Liver (tissue), 9 donors: Measurements from ENCODE around the gene LAG3. TPM values are rescaled to one million over a fixed set of nuclear protein-coding genes. Genes with fewer than 3 reads are reported as not detected.

Experiments
- DNase-seq: peaks from one replicate; pipeline ENCODE4 v3.0.0-alpha.2; 2017; ENCODE audit warnings: low spot score
- H3K27ac ChIP-seq, 2 donors: one replicate each; pipeline ENCODE4 v1.7.0; 2013; ENCODE audit warnings: inconsistent platforms in 2 of 2, low read length in 2 of 2, control low read depth in 1 of 2, low read depth in 1 of 2, mild to moderate bottlenecking in 1 of 2
- H3K27me3 ChIP-seq, 4 donors: one replicate each; pipeline versions ENCODE4 v1.6.1 to v1.7.0; 2013; ENCODE audit warnings: low read length in 3 of 4, inconsistent platforms in 1 of 4, mild to moderate bottlenecking in 1 of 4, moderate library complexity in 1 of 4; ENCODE audit not compliant: control insufficient read depth in 4 of 4, insufficient read depth in 4 of 4
- H3K36me3 ChIP-seq, 4 donors: one replicate each; pipeline versions ENCODE4 v1.6.1 to v1.7.0; 2013; ENCODE audit warnings: low read length in 3 of 4, mild to moderate bottlenecking in 3 of 4, low read depth in 1 of 4, moderate library complexity in 1 of 4; ENCODE audit not compliant: control insufficient read depth in 4 of 4, insufficient read depth in 3 of 4
- H3K4me1 ChIP-seq, 4 donors: one replicate each; pipeline versions ENCODE4 v1.6.1 to v1.7.0; 2013; ENCODE audit warnings: low read length in 3 of 4, mild to moderate bottlenecking in 3 of 4, moderate library complexity in 1 of 4; ENCODE audit not compliant: control insufficient read depth in 4 of 4, insufficient read depth in 4 of 4
- H3K4me3 ChIP-seq, 3 donors: one replicate each; pipeline versions ENCODE4 v1.6.1 to v1.7.0; 2013; ENCODE audit warnings: low read length in 3 of 3, control low read depth in 1 of 3, low read depth in 1 of 3, mild to moderate bottlenecking in 1 of 3
- H3K9ac ChIP-seq, 2 donors: one replicate each; pipeline ENCODE4 v1.7.0; 2013; ENCODE audit warnings: low read length in 2 of 2, mild to moderate bottlenecking in 2 of 2, moderate library complexity in 2 of 2, control low read depth in 1 of 2, low read depth in 1 of 2
- H3K9me3 ChIP-seq, 4 donors: one replicate each; pipeline versions ENCODE4 v1.6.1 to v1.7.0; 2013; ENCODE audit warnings: low read length in 3 of 4; ENCODE audit not compliant: control insufficient read depth in 4 of 4
- ATF3 ChIP-seq: IDR thresholded peaks from 2 replicates; pipeline ENCODE4 v1.6.1; 2016; ENCODE audit warnings: antibody characterized with exemption
- CTCF ChIP-seq: fragments of 150-350 bp; IDR thresholded peaks from 2 replicates; pipeline ENCODE4 v1.5.1; 2017; ENCODE audit warnings: improper control_type of control experiment, low read depth, low read length; ENCODE audit not compliant: missing input control
- FOXA1 ChIP-seq: IDR thresholded peaks from 2 replicates; pipeline ENCODE4 v1.6.1; 2016; ENCODE audit warnings: antibody characterized with exemption
- FOXA2 ChIP-seq: IDR thresholded peaks from 2 replicates; pipeline ENCODE4 v1.6.1; 2016; ENCODE audit warnings: antibody characterized with exemption
- GABPA ChIP-seq, 2 donors: IDR thresholded peaks in 1 of 2; conservative IDR thresholded peaks in 1 of 2; 2 replicates each; pipeline ENCODE4 v1.6.1; 2016; ENCODE audit warnings: antibody characterized with exemption in 2 of 2, mild to moderate bottlenecking in 1 of 2, moderate library complexity in 1 of 2
- HNF4A ChIP-seq, 2 donors: conservative IDR thresholded peaks; 2 replicates each; pipeline ENCODE4 v1.6.1; 2016; ENCODE audit warnings: antibody characterized with exemption in 2 of 2, mild to moderate bottlenecking in 2 of 2
- HNF4G ChIP-seq: IDR thresholded peaks from 2 replicates; pipeline ENCODE4 v1.6.1; 2016; ENCODE audit warnings: antibody characterized with exemption
- JUND ChIP-seq, 2 donors: IDR thresholded peaks; 2 replicates each; pipeline ENCODE4 v1.6.1; 2016; ENCODE audit warnings: antibody characterized with exemption in 2 of 2
- MAX ChIP-seq: IDR thresholded peaks from 2 replicates; pipeline ENCODE4 v1.6.1; 2016; ENCODE audit warnings: antibody characterized with exemption
- NR2F2 ChIP-seq: IDR thresholded peaks from 2 replicates; pipeline ENCODE4 v1.6.1; 2016; ENCODE audit warnings: antibody characterized with exemption
- RAD21 ChIP-seq, 2 donors: IDR thresholded peaks; 2 replicates each; pipeline ENCODE4 v1.6.1; 2016; ENCODE audit warnings: antibody characterized with exemption in 2 of 2, mild to moderate bottlenecking in 2 of 2
- REST ChIP-seq: IDR thresholded peaks from 2 replicates; pipeline ENCODE4 v1.6.1; 2016; ENCODE audit warnings: antibody characterized with exemption, mild to moderate bottlenecking
- RXRA ChIP-seq, 2 donors: IDR thresholded peaks; 2 replicates each; pipeline ENCODE4 v1.6.1; 2017 to 2018; ENCODE audit warnings: antibody characterized with exemption in 2 of 2, mild to moderate bottlenecking in 1 of 2
- TAF1 ChIP-seq: conservative IDR thresholded peaks from 2 replicates; pipeline ENCODE4 v1.6.1; 2016; ENCODE audit warnings: antibody characterized with exemption, mild to moderate bottlenecking
- YY1 ChIP-seq: IDR thresholded peaks from 2 replicates; pipeline ENCODE4 v1.6.1; 2016; ENCODE audit warnings: antibody characterized with exemption, mild to moderate bottlenecking
- WGBS: extraction: QIAGEN DNeasy Blood & Tissue Kit; methylation state at CpG from one replicate; pipeline ENCODE4 v1.1.7; 2013; 5-methylcytosine and 5-hydroxymethylcytosine counted together
- polyA plus RNA-seq, 2 donors: library from polyadenylated mRNA; stranded (reverse) in 1 of 2; unstranded in 1 of 2; fragments of 200-250 nt in 1 of 2; fragments of >200 nt in 1 of 2; fragmentation: Nextera tagmentation in 1 of 2; extraction: Ambion mirVana in 1 of 2; gene quantifications; one replicate each; pipeline versions ENCODE4 v1.2.1 to v1.2.3, GENCODE V29; 2013 to 2015
- total RNA-seq, 2 donors: library from RNA; depleted of rRNA; stranded (reverse); fragments of >200 nt; gene quantifications; one replicate each; pipeline ENCODE4 v1.2.3, GENCODE V29; 2014
- donor health status: healthy.
- donor health status: healthy.
- donor health status: healthy.
- donor health status: healthy.
- donor health status: healthy.

The LAG3 gene
- total and polyA plus RNA-seq, 4 donors = 0.14 to 1.2 (median 0.47) TPM

DNA sequence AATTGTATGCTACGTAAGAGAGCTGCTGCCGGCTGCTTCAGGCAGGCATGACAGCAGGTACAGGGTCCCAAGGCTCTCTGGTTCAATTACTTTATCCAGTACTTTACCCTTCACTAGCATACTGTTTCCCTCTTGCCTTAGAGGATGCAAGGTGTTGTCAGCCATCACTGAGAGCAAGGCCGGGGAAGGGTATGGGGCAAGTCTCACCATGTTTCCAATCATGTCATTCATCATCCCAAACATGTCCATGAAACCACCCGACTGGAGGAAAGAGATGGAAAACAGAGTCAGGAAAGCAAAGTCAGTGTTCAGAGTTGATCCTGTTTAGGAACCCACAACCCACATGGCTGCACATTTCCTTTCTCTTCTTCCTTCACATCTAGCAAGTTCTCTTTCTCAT, 21.8 kb upstream of the LAG3 start:
- Histone ChIP-seq H3K36me3 (peaks cover 16 to 43% (median 35%) of the 10 kb centered on the region in 4 donors), H3K4me1 (peaks cover 0 to 24% (median 20%) of the 10 kb centered on the region in 4 donors), H3K27ac (no peak overlapping the region), H3K4me3 (no peak overlapping the region), H3K9ac (no peak overlapping the region), H3K9me3 (no peaks in the 10 kb centered on the region), H3K27me3 (no peaks in the 10 kb centered on the region)
- TF ChIP-seq FOXA1 = no peak
- no peak for TF ChIP-seq GABPA (IDR thresholded peaks at IDR 0.05 in 1 of 2, conservative IDR thresholded peaks at IDR 0.05 in 1 of 2)
- TF ChIP-seq ATF3 = no peak
- no peak for TF ChIP-seq YY1
- TF ChIP-seq CTCF = no peak
- no peak for TF ChIP-seq RAD21 (IDR thresholded peaks at IDR 0.05)
- TF ChIP-seq JUND (IDR thresholded peaks at IDR 0.05) = no peak
- TF ChIP-seq FOXA2 = no peak
- TF ChIP-seq NR2F2 = no peak
- TF ChIP-seq MAX = no peak
- TF ChIP-seq HNF4G = no peak
- TF ChIP-seq RXRA (IDR thresholded peaks at IDR 0.05) = no peak
- TF ChIP-seq REST = no peak
- WGBS = 91% methylated on average over 4 of the region's 4 CpGs
- no peak for DNase-seq

DNA sequence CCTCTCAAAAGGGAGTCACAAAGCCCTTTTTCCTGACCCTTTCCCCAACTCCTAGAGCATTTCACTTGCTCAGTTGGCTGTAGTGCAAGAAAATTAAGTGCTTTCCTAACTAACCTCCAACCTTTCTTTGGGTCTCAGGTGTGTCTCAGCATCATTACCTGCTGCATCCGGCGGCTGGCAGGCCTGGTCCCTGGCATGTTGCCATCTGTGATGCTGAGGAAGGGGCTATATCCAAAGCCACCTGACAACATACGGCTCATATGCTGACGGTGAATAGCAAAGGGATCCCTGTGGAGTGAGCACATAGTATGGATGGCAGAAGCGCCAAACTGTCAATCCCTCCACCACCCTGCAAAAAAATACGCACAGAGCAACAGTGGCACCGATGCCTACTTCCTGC, 20.6 kb upstream of the LAG3 start:
- peaks cover 16 to 41% (median 34%) of the 10 kb centered on the region in 4 donors for H3K36me3 ChIP-seq
- 87% methylated on average over 7 of the region's 7 CpGs for WGBS
- peak overlapping the region in 1 of 2 donors; percentile 99 for H3K27ac ChIP-seq
- H3K9me3 ChIP-seq = no peaks in the 10 kb centered on the region
- H3K4me1 ChIP-seq = peaks cover 0 to 24% (median 20%) of the 10 kb centered on the region in 4 donors
- peak overlapping the region; percentile 91 to 94 for H3K9ac ChIP-seq
- H3K4me3 ChIP-seq = peak overlapping the region; percentile 73 to 92 (median 87)
- DNase-seq = no peak
- TF ChIP-seq HNF4A (conservative IDR thresholded peaks at IDR 0.05) (no peak), ATF3 (no peak), FOXA2 (no peak), HNF4G (no peak), TAF1 (no peak), RAD21 (IDR thresholded peaks at IDR 0.05) (no peak), GABPA (IDR thresholded peaks at IDR 0.05 in 1 of 2, conservative IDR thresholded peaks at IDR 0.05 in 1 of 2) (no peak), REST (no peak), MAX (no peak)
- H3K27me3 ChIP-seq = no peaks in the 10 kb centered on the region
